Mesendoderm (in vitro differentiated cells): Measurements from ENCODE around the gene ECE1.
"Not testable (repeated sequence)": the region's sequence is repeated elsewhere in the genome, so short reads cannot be mapped to it uniquely, and the experiment has no call there.

Source experiments
- DNase-seq: peaks from one replicate; pipeline ENCODE4 v3.0.0; 2013
- H2AK5ac ChIP-seq: 2 replicates; pipeline ENCODE4 v1.6.1; 2013; ENCODE audit warnings: low read length, inconsistent platforms
- H2BK120ac ChIP-seq: 2 replicates; pipeline ENCODE4 v1.6.1; 2013; ENCODE audit warnings: low read depth, mild to moderate bottlenecking, low read length, moderate library complexity, mixed read lengths
- H2BK15ac ChIP-seq: replicated peaks from 2 replicates; pipeline ENCODE4 v1.6.1; 2013; ENCODE audit warnings: low read depth, mild to moderate bottlenecking, moderate library complexity
- H2BK5ac ChIP-seq: 2 replicates; pipeline ENCODE4 v1.6.1; 2013; ENCODE audit warnings: low read length, inconsistent platforms
- H3K18ac ChIP-seq: 2 replicates; pipeline ENCODE4 v1.6.1; 2013; ENCODE audit warnings: mild to moderate bottlenecking, low read length, mixed read lengths
- H3K23ac ChIP-seq: one replicate; pipeline ENCODE4 v1.6.1; 2013; ENCODE audit warnings: low read length
- H3K27ac ChIP-seq: 2 replicates; pipeline ENCODE4 v1.5.1; 2013; ENCODE audit warnings: low read depth, mild to moderate bottlenecking, inconsistent platforms, low read length, moderate library complexity
- H3K27me3 ChIP-seq: 2 replicates; pipeline ENCODE4 v1.6.1; 2013; ENCODE audit warnings: low read length, control low read depth, mild to moderate bottlenecking, inconsistent platforms; ENCODE audit not compliant: insufficient read depth, poor library complexity
- H3K36me3 ChIP-seq: 2 replicates; pipeline ENCODE4 v1.6.1; 2013; ENCODE audit warnings: low read length, inconsistent platforms; ENCODE audit not compliant: control insufficient read depth, insufficient read depth
- H3K4ac ChIP-seq: one replicate; pipeline ENCODE4 v1.6.1; 2013; ENCODE audit warnings: low read depth, mild to moderate bottlenecking, low read length, moderate library complexity
- H3K4me1 ChIP-seq: 2 replicates; pipeline ENCODE4 v1.6.1; 2013; ENCODE audit warnings: low read depth, low read length, inconsistent platforms; ENCODE audit not compliant: control insufficient read depth
- H3K4me2 ChIP-seq: 2 replicates; pipeline ENCODE4 v1.6.1; 2013; ENCODE audit warnings: low read length
- H3K4me3 ChIP-seq: 2 replicates; pipeline ENCODE4 v1.5.1; 2013; ENCODE audit warnings: mild to moderate bottlenecking, low read length
- H3K56ac ChIP-seq: one replicate; pipeline ENCODE4 v1.6.1; 2013; ENCODE audit warnings: low read length
- H3K79me1 ChIP-seq: 2 replicates; pipeline ENCODE4 v1.6.1; 2013; ENCODE audit warnings: low read length, inconsistent platforms
- H3K79me2 ChIP-seq: 2 replicates; pipeline ENCODE4 v1.6.1; 2013; ENCODE audit warnings: mild to moderate bottlenecking, low read length; ENCODE audit not compliant: control insufficient read depth, insufficient read depth
- H3K9ac ChIP-seq: 2 replicates; pipeline ENCODE4 v1.6.1; 2013; ENCODE audit warnings: low read length, inconsistent platforms
- H4K5ac ChIP-seq: one replicate; pipeline ENCODE4 v1.6.1; 2013; ENCODE audit warnings: low read length
- H4K8ac ChIP-seq: one replicate; pipeline ENCODE4 v1.6.1; 2013; ENCODE audit warnings: low read depth, mild to moderate bottlenecking, control low read depth, low read length, moderate library complexity
- WGBS: extraction: QIAGEN DNeasy Blood & Tissue Kit; methylation state at CpG from one replicate; pipeline ENCODE4 v1.1.7; 2013; ENCODE audit warnings: low lambda C conversion rate, missing lambda C conversion rate; ENCODE audit not compliant: insufficient coverage; ENCODE audit errors: extremely low coverage; 5-methylcytosine and 5-hydroxymethylcytosine counted together

Gene ECE1

DNA sequence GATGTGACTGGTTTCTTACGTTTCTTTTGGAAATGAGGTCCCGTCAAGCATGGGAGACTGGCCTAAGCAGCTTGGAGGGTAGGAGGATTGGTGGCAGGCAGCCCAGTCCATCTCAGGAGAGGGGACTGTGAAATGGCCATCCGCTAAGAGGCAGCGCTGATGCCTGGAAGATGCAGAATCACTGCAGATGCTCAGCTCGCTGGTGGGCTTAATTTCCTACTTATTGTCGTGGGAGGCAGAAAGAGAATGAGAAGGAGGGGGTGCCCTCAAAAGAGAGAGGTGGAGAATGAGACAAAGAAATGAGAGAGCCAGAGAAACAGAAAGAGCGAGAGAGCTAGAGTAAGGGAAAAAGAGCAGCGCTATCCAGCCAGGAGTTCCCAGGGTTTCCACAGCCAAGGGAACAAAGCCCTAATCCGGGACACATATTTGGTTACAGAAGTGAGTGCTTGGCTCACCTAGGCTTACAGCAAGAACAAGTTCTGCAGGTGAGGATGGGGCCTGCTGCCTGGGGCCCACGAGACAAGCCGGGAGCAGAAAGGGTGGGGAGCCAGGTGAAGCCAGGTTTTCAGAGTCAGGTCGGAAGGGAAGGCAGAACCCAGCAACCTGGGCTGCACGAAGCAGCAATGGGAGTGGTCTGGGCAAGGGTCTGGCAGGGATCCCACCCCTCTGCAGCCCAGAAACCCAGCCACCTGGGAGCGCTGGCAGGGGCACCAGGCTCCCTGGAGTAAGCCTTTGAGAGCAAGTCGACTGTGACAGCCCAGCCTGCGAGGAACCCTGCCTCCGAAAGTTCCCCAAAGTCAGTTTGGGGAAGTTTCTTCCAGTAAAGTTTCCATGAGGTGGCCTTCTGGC lies 5.8 kb downstream of the ECE1 start:
- Histone ChIP-seq H2BK5ac (no peak overlapping the region), H3K27me3 (no peaks in the 10 kb centered on the region), H3K4me1 (peaks cover 8% of the 10 kb centered on the region), H3K4me3 (no peak overlapping the region), H3K36me3 (no peaks in the 10 kb centered on the region), H3K9ac (no peak overlapping the region), H3K4me2 (no peak overlapping the region), H4K8ac (no peak overlapping the region), H4K5ac (no peak overlapping the region), H2AK5ac (no peak overlapping the region), H2BK15ac (no peak overlapping the region), H3K56ac (no peak overlapping the region), H3K79me1 (peaks cover 1% of the 10 kb centered on the region), H2BK120ac (no peak overlapping the region), H3K79me2 (no peaks in the 10 kb centered on the region), H3K23ac (no peak overlapping the region), H3K27ac (no peak overlapping the region), H3K18ac (no peak overlapping the region), H3K4ac (no peak overlapping the region)
- DNase-seq = no peak
- WGBS = no CpG with 5 or more reads among the region's 17 CpGs

DNA sequence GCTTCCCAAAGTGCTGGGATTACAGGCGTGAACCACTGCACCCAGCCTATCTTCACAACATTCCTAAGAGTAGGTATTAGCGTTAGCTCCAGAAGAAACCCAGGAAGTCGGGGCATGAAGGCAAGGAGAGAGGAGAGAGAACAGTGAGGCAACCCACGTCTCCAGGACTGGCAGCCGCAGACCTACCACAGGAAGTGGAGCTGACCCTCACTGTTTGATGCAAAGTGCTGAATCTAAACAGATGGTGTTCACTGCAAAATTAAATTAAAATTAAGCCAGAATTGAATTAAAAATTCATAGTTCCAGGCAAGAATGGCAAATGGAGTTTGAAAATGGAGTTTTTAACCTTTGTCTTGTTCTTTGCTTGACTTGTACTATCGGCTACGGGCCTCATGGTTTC lies 6.7 kb downstream of the ECE1 start:
- Histone ChIP-seq H2BK15ac (no peak overlapping the region), H3K56ac (no peak overlapping the region), H3K4me3 (no peak overlapping the region), H3K4ac (no peak overlapping the region), H3K79me2 (no peaks in the 10 kb centered on the region), H3K4me1 (peaks cover 8% of the 10 kb centered on the region), H2BK5ac (no peak overlapping the region), H3K23ac (no peak overlapping the region), H4K8ac (no peak overlapping the region), H2BK120ac (no peak overlapping the region), H2AK5ac (no peak overlapping the region), H3K4me2 (no peak overlapping the region), H4K5ac (no peak overlapping the region), H3K27ac (no peak overlapping the region), H3K27me3 (no peaks in the 10 kb centered on the region), H3K79me1 (peaks cover 1% of the 10 kb centered on the region), H3K9ac (no peak overlapping the region), H3K36me3 (no peaks in the 10 kb centered on the region), H3K18ac (no peak overlapping the region)
- WGBS = no CpG with 5 or more reads among the region's 7 CpGs
- DNase-seq = no peak

DNA sequence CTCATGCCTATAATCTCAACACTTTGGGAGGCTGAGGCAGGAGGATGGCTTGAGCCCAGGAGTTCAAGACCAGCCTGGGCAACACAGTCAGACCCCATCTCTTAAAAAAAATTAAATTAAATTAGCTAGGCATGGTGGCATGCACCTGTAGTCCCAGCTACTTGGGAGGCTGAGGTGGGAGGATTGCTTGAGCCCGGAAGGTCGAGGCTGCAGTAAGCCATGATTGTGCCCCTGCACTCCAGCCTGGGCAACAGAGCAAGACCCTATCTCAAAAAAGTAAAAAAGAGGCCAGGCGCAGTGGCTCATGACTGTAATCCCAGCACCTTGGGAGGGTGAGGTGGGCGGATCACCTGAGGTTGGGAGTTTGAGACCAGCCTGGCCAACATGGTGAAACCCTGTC lies 8.2 kb downstream of the ECE1 start:
- not testable (repeated sequence) for H3K4me3 ChIP-seq, H2BK5ac ChIP-seq, H2BK15ac ChIP-seq, H3K27me3 ChIP-seq, H3K9ac ChIP-seq, H3K79me2 ChIP-seq, H3K56ac ChIP-seq, H3K4ac ChIP-seq, H4K8ac ChIP-seq, H2BK120ac ChIP-seq, H3K23ac ChIP-seq, H4K5ac ChIP-seq, H3K4me2 ChIP-seq, H3K18ac ChIP-seq, H3K36me3 ChIP-seq, H2AK5ac ChIP-seq, DNase-seq, H3K79me1 ChIP-seq, H3K27ac ChIP-seq
- WGBS = no CpG with 5 or more reads among the region's 4 CpGs
- peaks cover 11% of the 10 kb centered on the region for H3K4me1 ChIP-seq

DNA sequence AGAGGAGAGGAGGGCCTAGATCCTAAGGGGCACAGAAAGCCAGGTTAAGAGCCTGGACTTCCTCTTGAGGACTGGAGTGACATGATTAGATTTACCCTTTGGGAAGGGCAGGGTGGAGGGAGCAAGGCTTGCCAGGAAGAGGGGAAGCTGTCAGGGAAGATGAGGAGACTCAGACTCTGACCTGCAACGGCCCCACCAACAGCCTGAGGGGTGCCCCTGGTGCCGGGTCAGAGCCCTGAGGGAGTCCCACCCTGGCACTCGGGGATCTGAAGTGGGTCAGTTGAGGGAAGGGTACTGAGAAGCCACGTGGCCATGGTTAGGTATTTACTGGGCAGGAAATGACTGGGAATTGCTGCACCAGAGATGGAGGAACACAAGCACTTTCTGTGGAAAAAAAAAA lies 9.8 kb downstream of the ECE1 start:
- H3K27ac ChIP-seq = no peak overlapping the region

DNA sequence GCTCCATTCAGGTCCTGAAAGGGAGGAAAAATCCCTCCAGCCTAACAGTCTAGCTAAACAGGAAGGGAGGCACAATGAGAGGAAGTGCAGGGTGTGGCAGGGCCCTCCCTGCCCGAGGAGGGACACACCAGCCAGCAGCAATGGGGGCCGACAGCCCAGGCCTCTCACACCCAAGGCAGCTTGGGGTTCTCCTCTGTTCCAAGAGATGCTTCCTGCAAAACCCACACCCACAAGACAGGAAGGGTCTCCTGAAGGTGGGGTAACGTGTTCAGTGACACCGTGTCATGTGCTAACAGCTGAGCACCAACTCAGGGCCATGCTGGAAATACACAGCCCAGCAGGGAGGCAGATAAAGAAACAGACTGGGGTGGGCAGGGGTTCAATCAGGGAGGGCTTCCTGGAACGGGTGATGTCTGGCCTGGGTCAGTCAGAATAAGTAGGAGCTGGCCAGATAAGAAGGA lies 10.2 kb downstream of the ECE1 start:
- H2BK15ac ChIP-seq = no peak overlapping the region
- peak overlapping the region; percentile 9 for H3K27ac ChIP-seq
- H2BK120ac ChIP-seq = no peak overlapping the region
- no CpG with 5 or more reads among the region's 5 CpGs for WGBS
- no peak overlapping the region for H3K23ac ChIP-seq
- peaks cover 11% of the 10 kb centered on the region for H3K4me1 ChIP-seq
- H3K9ac ChIP-seq = no peak overlapping the region
- no peak overlapping the region for H4K5ac ChIP-seq
- no peak overlapping the region for H3K4me3 ChIP-seq
- H3K36me3 ChIP-seq = no peaks in the 10 kb centered on the region
- peak; percentile 55 for DNase-seq
- H2BK5ac ChIP-seq = no peak overlapping the region
- H3K27me3 ChIP-seq = no peaks in the 10 kb centered on the region
- H2AK5ac ChIP-seq = peak overlapping the region; percentile 27
- no peak overlapping the region for H3K4me2 ChIP-seq
- H3K79me2 ChIP-seq = no peaks in the 10 kb centered on the region
- H3K4ac ChIP-seq = no peak overlapping the region
- H3K18ac ChIP-seq = no peak overlapping the region
- H3K56ac ChIP-seq = peak overlapping the region; percentile 64
- H4K8ac ChIP-seq = no peak overlapping the region
- H3K79me1 ChIP-seq = peaks cover 1% of the 10 kb centered on the region

More for the DNA sequence above, 9.8 kb downstream of the ECE1 start:
- no peak overlapping the region for H3K18ac ChIP-seq
- peaks cover 1% of the 10 kb centered on the region for H3K79me1 ChIP-seq
- H2BK15ac ChIP-seq = no peak overlapping the region
- no peaks in the 10 kb centered on the region for H3K36me3 ChIP-seq
- WGBS = no CpG with 5 or more reads among the region's 4 CpGs
- no peak overlapping the region for H3K23ac ChIP-seq
- no peak for DNase-seq
- H2BK120ac ChIP-seq = no peak overlapping the region
- no peak overlapping the region for H4K5ac ChIP-seq
- H3K79me2 ChIP-seq = no peaks in the 10 kb centered on the region
- H4K8ac ChIP-seq = no peak overlapping the region
- H3K9ac ChIP-seq = no peak overlapping the region
- no peaks in the 10 kb centered on the region for H3K27me3 ChIP-seq
- H3K4me3 ChIP-seq = no peak overlapping the region
- peaks cover 11% of the 10 kb centered on the region for H3K4me1 ChIP-seq
- H3K4me2 ChIP-seq = no peak overlapping the region
- H3K4ac ChIP-seq = no peak overlapping the region
- H3K56ac ChIP-seq = peak overlapping the region; percentile 64
- H2AK5ac ChIP-seq = peak overlapping the region; percentile 27
- no peak overlapping the region for H2BK5ac ChIP-seq
